ENCODE measurements around the gene MGMT. TPM values are rescaled to one million over a fixed set of nuclear protein-coding genes. Genes with fewer than 3 reads are reported as not detected.

The MGMT gene
- total RNA-seq, 4 donors from 2014 or later: 16.5 to 37.5 (median 32.1) TPM

DNA sequence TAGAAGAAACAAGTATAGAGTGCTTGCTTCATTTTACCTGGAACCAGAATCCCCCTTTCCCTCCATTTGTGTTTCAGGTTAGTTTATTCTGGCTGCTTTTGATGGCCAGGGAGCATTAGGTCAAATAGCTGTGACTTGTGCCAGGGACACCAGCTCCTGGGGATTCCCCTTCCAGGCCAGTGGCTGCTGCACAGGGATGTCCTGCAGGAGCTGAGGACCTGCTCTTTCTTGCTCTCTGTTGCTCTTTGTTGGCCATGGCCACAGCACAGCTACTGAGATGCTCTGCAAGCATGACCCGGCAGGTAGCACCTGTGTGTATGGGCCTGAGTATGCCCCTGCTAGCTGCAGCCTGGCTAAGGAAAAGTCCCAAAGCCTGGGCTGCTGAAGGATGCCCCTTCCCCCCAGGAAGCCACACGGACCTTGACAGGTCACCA is 288.1 kb downstream of the MGMT start:
- Histone ChIP-seq H3K27me3 (no peaks in the 10 kb centered on the region), H3K4me3 (no peak overlapping the region), H3K27ac (no peak overlapping the region), H3K9me3 (peaks cover 0 to 20% (median 0%) of the 10 kb centered on the region in 3 donors), H3K4me1 (peaks cover 0 to 12% (median 0%) of the 10 kb centered on the region in 3 donors), H3K36me3 (peaks cover 0 to 12% of the 10 kb centered on the region in 2 donors)
- TF ChIP-seq, protein P1, sequence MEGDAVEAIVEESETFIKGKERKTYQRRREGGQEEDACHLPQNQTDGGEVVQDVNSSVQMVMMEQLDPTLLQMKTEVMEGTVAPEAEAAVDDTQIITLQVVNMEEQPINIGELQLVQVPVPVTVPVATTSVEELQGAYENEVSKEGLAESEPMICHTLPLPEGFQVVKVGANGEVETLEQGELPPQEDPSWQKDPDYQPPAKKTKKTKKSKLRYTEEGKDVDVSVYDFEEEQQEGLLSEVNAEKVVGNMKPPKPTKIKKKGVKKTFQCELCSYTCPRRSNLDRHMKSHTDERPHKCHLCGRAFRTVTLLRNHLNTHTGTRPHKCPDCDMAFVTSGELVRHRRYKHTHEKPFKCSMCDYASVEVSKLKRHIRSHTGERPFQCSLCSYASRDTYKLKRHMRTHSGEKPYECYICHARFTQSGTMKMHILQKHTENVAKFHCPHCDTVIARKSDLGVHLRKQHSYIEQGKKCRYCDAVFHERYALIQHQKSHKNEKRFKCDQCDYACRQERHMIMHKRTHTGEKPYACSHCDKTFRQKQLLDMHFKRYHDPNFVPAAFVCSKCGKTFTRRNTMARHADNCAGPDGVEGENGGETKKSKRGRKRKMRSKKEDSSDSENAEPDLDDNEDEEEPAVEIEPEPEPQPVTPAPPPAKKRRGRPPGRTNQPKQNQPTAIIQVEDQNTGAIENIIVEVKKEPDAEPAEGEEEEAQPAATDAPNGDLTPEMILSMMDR (IDR thresholded peaks at IDR 0.05): no peak
- WGBS, 2 donors (ENCODE audit: low coverage in 1 of 2): no CpG with 5 or more reads among the region's 2 CpGs
- no peak for ATAC-seq

DNA sequence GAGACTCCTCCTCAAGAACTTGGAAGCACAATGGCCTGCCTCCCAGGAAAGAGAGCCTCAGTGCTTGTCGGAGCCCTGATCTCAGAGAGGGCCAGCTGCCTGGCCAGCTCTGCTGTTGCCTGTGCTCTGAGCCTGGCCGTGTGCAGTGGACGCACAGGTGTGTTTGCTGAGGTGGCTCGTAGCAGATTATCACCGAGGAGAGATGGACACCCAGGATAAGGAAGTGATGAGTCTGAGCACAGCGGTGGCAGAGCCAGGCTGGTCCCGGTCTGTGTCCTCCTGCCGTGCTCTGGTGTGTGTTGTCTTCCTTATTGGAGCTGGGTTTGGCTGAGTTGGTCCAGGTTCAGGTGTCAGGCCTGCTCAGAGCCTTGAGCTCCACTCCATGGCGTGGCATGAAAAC is 288.6 kb downstream of the MGMT start:
- no peak for ATAC-seq
- Histone ChIP-seq H3K36me3 (peaks cover 0 to 17% of the 10 kb centered on the region in 2 donors), H3K27me3 (no peaks in the 10 kb centered on the region), H3K4me3 (no peak overlapping the region), H3K27ac (no peak overlapping the region), H3K9me3 (peaks cover 0 to 16% (median 0%) of the 10 kb centered on the region in 3 donors), H3K4me1 (peaks cover 0 to 12% (median 0%) of the 10 kb centered on the region in 3 donors)
- WGBS, 2 donors (ENCODE audit: low coverage in 1 of 2): 83 to 100% methylated on average over 2 of the region's 9 CpGs
- TF ChIP-seq POLR2AphosphoS5 (IDR thresholded peaks at IDR 0.05) (no peak), EP300 (IDR thresholded peaks at IDR 0.05) (no peak), POLR2A (IDR thresholded peaks at IDR 0.05) (no peak)
- TF ChIP-seq, protein P1 (IDR thresholded peaks at IDR 0.05): no peak

DNA sequence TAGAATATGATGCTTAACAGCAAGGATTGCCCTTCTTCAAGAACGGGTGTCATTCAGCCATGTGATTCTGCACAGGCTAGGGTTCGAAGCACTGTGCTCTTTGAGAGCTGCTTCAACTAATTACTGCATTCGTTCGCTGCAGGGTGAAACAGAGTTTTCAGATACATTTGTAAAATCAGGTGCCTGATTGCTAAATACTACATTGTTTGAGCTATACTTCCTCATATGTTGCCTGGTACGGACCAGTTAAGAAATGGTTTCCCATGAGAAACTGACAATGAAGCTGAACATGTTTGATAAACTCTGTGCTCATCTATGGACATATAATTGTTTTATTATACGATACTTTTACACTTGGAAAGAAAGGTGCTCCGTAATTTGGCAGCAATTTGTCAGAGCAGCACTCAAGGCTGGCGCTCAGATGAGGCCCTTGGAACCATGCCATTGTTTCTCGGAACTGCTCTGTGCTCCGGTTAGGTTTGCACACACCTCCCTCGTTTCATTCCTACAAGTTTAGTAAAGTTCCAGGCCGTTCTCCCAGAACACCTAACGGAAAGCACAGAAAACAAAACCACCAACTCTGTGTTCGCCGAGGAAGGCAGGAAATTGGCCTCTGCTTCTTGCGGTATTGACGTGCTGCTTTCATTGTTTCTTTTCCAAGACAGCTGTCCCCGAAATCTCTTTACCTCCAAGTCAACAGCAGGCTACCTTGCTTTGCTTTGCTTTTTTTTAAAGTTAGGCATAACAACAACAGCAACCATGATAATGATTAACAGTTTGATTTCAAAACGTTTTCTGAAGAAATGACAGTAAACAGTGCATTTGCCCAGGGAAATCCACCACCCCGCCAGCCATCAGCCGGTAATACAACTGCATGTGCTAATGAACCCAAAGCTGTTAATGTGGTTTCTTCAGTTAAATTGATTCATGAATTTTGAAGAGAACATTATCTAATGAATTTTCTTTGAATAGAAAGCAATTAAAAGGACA is 290.2 kb downstream of the MGMT start:
- H3K4me3 ChIP-seq: peak overlapping the region; percentile 14 to 25
- TF ChIP-seq, protein P1 (IDR thresholded peaks at IDR 0.05): no peak
- peak; percentile 65 for TF ChIP-seq POLR2AphosphoS5 (IDR thresholded peaks at IDR 0.05)
- peaks cover 0 to 31% of the 10 kb centered on the region in 2 donors for H3K36me3 ChIP-seq
- 35 to 39% methylated on average over 10 to 21 of the region's 21 CpGs for WGBS, 2 donors (ENCODE audit: low coverage in 1 of 2)
- no peaks in the 10 kb centered on the region for H3K27me3 ChIP-seq
- peaks cover 0 to 6% (median 0%) of the 10 kb centered on the region in 3 donors for H3K9me3 ChIP-seq
- H3K4me1 ChIP-seq: peaks cover 0 to 12% (median 0%) of the 10 kb centered on the region in 3 donors
- ATAC-seq: no peak
- peak overlapping the region in 3 of 4 donors; percentile 5 to 14 (median 10) for H3K27ac ChIP-seq

DNA sequence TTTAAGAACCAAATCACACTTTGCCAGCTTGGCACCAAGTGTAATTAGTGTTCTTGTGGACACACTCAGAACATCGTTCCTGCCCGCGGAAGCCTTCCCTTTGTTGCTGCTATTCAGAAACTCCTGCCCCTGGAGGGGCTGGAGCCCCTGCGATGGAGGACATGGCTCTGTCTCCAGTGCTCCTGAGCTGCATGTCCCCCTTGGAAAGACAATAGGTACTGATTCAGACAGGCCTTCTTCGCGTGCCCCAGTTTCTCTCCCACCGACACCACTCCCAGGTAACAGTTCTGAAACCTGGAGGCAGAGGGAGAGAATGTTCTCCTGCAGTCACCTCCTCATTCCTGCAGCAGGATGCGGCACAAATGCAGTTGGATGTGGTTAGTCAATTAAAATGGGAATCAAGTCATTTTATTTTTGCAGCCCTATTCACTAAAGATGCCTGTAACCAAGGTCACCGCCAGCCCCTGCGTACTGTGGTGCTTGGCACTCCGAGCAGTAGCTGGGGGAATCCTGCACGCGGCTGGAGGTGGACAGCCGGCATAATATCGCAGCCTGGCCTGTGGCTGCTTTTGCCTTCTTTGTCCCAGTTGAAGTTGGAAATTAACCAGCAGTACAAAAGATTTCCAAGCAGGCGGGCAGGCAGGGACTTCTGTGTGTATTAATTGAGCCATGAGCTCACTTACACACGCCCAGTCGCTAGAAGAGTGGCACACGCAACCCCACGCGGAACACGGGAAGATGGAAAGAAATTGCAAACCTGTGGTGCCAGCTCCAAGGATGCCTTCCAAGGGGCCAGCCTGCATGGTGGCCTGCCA is 291.4 kb downstream of the MGMT start:
- H3K27me3 ChIP-seq: no peaks in the 10 kb centered on the region
- no peak for ATAC-seq
- peaks cover 0 to 12% (median 0%) of the 10 kb centered on the region in 3 donors for H3K4me1 ChIP-seq
- H3K4me3 ChIP-seq: no peak overlapping the region
- TF ChIP-seq POLR2A (IDR thresholded peaks at IDR 0.05) (no peak), EP300 (IDR thresholded peaks at IDR 0.05) (no peak), POLR2AphosphoS5 (IDR thresholded peaks at IDR 0.05) (no peak)
- TF ChIP-seq, protein P1 (IDR thresholded peaks at IDR 0.05): no peak
- H3K36me3 ChIP-seq: peaks cover 0 to 38% of the 10 kb centered on the region in 2 donors
- no peaks in the 10 kb centered on the region for H3K9me3 ChIP-seq
- 97 to 98% methylated on average over 8 to 14 of the region's 22 CpGs for WGBS, 2 donors (ENCODE audit: low coverage in 1 of 2)
- no peak overlapping the region for H3K27ac ChIP-seq
